SH-SY5Y (cell line): ENCODE measurements around the gene GDF15.

Source experiments
- GATA2 ChIP-seq: IDR thresholded peaks from 2 replicates; pipeline ENCODE4 v1.6.1; 2011; ENCODE audit warnings: mild to moderate bottlenecking, low read depth, low read length
- GATA3 ChIP-seq: IDR thresholded peaks from 2 replicates; pipeline ENCODE4 v1.6.1; 2011; ENCODE audit warnings: low read depth, mild to moderate bottlenecking, low read length, moderate library complexity

GDF15 gene

DNA sequence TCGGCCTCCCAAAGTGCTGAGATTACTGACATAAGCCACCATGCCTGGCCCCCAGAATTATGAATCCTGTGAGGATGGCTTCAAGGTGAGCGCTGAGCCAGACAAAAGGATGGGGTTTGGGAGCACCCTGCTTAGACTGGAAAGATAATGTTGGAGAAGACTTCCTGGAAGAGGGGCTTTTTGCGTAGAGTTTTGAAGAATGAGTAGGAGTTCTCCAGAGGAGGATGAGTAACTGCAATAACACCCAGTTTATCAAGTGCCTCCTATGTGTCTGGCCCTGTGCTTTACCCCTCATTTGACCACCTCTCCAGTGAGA is 641 bp upstream of the GDF15 start:
- TF ChIP-seq GATA2 (no peak), GATA3 (no peak)

DNA sequence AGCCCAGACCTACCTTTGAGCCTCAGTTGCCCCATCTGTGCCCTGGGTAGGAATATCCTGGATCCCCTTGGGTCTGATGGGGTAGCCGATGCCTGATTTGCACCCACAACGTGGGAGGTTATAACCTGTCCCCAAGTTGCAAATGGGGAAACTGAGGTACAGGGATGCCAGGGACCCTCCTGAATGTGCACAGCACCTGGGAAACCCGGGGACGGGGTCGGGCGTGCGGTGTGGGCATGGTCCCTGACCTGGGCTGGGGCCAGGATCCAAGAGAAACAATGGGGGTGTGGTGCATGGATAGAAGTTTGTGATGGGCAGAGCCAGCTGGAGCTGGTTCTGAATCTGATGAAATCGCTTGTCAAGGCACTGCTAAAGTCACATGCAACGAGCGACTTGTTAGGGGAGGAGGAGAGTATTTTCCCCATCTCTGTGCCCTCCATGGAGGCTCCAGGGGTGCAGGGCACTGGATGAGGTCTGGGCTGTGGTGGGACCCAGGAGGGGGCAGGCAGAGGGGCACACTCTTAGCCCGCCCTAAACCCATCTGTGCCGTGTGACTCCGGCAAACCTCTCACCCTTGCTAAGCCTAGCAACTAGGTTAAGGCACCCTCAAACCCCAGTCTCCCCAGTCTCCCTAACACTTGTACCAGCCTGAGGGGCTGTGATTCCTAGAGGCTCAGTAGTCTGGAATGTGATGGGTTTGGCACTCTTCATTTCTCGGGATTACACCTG is 749 bp downstream of the GDF15 start:
- TF ChIP-seq GATA3 (no peak), GATA2 (no peak)

DNA sequence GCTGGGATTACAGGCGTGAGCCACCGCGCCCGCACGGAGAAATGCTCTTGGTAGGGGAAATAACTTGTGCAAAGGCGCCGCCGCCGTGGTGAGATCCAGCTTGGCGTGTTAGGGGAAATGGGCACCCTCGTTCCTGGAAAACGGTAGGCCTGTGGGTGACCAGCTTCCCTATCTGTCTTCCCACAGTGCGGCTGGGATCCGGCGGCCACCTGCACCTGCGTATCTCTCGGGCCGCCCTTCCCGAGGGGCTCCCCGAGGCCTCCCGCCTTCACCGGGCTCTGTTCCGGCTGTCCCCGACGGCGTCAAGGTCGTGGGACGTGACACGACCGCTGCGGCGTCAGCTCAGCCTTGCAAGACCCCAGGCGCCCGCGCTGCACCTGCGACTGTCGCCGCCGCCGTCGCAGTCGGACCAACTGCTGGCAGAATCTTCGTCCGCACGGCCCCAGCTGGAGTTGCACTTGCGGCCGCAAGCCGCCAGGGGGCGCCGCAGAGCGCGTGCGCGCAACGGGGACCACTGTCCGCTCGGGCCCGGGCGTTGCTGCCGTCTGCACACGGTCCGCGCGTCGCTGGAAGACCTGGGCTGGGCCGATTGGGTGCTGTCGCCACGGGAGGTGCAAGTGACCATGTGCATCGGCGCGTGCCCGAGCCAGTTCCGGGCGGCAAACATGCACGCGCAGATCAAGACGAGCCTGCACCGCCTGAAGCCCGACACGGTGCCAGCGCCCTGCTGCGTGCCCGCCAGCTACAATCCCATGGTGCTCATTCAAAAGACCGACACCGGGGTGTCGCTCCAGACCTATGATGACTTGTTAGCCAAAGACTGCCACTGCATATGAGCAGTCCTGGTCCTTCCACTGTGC is 2.4 kb downstream of the GDF15 start:
- TF ChIP-seq GATA3 (no peak), GATA2 (no peak)

DNA sequence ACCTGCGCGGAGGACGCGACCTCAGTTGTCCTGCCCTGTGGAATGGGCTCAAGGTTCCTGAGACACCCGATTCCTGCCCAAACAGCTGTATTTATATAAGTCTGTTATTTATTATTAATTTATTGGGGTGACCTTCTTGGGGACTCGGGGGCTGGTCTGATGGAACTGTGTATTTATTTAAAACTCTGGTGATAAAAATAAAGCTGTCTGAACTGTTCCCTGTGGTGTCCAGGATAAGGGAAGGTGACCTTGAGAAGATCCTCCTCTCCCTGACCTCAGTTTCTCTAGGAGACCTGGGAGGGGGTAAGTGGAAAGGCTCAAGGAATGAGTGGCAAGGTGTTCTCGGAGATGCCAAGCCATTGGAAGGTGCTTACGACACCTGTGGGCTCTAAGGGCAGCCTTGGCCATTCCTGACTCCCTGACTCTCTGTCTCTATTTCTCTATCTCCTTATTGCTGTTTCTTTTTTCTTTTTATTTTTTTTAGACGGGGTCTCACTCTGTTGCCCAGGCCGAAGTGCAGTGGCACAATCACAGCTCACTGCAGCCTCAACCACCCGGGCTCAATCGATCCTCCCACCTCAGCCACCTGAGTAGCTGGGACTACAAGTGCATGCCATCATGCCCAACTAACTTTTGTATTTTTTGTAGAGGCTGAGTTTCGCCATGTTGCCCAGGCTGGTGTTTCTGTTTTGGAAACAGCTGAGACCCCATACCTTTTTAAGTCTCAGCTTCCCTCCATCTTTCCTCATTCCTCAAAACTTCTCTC is 3.2 kb downstream of the GDF15 start:
- TF ChIP-seq GATA2 (no peak), GATA3 (no peak)

DNA sequence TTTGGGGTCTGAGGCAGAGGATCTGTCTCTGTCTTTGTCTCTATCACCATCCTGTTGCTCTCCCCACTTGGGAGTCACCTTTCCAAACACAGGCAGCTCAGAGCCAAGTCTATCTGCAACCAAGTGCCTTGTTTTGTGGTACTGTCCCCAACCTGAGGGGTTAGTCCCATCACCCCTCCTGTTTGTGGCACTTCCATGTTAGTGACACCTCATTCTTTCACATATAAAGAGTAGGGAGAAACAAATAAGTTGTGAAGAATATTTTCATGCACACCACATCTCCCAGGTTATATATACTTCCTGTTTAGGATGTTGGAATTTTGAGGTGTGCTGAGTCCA is 3.7 kb downstream of the GDF15 start:
- no peak for TF ChIP-seq GATA3
- no peak for TF ChIP-seq GATA2

DNA sequence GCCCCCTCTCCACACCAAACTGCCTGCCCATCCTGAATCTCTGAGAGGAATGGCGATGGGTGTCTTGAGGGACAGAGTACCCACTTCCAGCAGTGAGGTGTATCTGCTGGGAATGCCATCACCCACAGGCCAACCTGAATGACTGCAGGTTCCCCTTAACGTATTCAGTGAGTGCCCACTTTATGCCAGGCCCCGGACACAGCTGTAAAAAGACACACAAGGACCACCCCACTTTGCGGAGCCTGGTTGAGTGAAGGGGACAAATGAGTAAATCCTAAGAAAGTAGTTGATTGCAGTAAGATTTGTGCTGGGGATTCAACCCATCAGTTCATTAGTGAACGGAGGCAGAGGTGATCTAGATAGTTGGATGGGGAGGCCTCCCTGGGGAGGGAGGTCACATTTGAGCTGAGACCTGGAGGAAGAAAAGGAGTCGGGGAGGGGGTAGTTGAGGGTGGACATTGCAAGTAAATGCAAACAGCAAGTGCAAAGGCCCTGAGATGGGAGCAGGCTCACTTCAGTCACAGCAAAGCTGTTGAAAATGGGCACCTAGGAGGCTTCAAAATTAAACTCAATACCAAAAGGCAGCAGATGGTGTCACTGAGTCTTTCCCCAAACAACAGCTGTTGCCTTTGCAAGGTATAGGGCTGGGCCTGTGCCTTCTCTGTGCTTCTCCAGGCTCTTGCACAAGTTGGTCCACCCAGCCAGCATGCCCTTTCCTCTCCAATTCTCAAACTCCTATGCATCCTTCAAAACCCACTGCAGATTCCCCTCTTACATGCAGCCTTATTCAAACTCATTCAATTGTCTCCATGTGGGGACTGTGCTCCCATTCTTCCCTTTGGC is 4.3 kb downstream of the GDF15 start:
- TF ChIP-seq GATA2 (no peak), GATA3 (no peak)

DNA sequence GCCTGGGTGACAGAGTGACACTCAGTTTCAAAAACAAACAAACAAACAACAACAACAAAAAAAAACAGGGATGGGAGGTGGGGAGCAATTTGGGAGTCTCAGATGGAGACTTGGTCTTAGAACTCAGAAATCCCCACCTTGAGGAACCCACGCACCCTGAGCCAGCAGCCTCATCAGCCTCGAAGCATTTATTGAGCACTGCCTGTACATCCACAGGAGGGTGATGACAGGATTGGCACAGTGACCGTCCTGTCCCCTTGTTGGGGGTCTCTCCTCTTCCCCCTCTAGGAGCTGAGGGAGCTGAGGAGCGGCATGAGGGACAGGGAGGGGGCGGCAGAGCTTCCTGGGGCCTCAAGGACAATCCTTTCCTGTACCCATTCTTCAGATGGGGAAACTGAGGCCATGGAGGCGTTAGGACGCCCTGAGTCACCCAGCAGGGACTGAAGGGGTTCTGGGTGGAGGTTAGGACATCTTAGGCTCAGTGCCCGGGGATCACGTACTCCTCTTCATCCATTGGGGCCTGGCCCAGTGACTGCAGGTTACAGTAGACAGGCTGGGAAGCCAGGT is 5.6 kb downstream of the GDF15 start:
- TF ChIP-seq GATA2, result no peak
- no peak for TF ChIP-seq GATA3

DNA sequence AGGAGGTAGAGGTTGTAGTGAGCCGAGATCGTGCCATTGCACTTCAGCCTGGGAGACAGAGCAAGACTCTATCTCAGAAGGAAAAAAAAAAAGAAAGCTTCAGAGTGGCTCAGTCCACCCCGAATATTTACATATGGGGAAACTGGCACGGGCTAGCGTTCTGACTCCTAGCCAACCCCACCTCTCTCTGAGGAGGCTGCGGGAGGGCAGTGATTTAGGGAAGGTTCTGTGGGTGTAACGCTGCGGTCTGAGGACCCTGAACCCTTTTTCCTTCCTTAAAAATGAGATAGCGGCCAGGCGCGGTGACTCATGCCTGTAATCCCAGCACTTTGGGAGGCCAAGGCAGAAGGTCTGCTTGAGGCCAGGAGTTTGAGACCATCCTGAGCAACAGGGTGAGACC is 6.5 kb downstream of the GDF15 start:
- TF ChIP-seq GATA3, result no peak
- no peak for TF ChIP-seq GATA2

DNA sequence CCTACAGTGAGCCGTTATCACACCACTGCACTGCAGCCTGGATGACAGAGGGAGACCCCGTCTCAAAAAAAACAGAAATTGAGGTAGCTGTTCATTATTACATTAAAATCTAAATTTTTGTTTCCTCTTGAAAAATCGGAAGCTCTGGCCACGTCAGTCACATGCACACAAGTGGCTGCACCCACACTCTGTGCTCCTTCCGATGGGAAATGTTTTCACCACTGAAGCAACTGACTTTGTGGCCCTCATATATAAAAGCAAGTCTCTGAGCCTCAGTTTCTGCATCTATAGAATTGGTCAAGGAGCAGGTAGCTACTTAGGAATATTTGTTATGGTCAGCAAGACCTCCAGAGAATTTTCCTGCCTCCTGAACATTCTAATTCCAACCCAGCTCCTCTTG is 7.0 kb downstream of the GDF15 start:
- TF ChIP-seq GATA2 (no peak), GATA3 (no peak)

DNA sequence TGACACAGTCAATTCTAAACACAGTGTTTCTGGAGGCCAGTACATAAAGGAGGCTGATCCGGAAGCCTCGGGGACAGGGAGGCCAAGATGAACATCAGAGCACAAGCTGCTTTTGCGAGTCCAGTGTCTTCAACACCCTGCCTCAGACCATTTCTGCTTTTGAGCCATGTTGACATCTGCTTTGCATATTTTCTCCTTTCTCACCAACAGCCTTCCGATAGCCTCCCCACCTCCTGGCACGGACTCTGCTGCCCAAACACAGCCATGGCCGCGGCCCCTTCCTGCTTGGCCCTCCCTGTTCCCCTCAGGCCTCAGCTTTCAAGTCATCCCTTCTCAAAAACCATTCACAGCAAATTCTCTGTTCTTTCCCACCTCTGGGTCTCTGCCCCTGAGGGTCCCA is 7.9 kb downstream of the GDF15 start:
- no peak for TF ChIP-seq GATA3
- TF ChIP-seq GATA2, result no peak

DNA sequence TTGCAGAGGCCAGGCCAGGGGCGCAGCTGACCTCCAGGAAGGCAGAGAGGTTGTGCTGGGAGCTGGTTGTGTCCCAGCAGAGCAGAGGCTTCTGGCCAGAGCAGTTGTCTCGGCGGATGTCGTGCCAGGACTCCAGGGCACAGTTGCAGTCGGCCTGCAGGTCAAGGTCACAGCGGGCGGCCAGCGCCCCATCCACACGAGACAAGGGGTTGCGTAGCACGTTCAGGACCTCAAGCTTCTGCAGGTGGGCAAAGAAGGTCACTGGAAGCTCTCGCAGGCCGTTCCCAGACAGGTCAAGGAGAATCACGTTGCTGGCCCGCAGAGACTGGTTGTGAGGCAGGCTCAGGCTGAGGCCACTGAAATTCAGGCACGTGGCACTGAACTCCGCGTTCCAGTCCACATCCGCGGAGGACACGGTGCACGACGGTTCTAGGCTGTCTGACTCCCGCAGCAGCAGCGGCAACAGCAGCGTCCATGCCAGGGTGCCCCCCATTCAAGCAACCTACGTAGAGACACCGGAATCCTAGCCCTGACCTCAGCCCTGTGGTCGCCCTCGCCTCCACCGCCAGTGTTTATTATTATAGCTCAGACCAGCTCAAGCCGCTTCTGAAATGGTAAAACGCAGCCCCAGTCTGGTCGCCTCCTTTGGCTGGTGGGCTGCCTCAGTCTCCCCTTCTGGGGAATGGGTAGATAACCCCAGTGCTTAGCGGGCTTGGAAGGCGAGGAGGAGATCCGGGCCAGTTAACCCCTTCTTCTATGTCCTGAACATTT is 10.7 kb downstream of the GDF15 start:
- TF ChIP-seq GATA2 (no peak), GATA3 (no peak)

DNA sequence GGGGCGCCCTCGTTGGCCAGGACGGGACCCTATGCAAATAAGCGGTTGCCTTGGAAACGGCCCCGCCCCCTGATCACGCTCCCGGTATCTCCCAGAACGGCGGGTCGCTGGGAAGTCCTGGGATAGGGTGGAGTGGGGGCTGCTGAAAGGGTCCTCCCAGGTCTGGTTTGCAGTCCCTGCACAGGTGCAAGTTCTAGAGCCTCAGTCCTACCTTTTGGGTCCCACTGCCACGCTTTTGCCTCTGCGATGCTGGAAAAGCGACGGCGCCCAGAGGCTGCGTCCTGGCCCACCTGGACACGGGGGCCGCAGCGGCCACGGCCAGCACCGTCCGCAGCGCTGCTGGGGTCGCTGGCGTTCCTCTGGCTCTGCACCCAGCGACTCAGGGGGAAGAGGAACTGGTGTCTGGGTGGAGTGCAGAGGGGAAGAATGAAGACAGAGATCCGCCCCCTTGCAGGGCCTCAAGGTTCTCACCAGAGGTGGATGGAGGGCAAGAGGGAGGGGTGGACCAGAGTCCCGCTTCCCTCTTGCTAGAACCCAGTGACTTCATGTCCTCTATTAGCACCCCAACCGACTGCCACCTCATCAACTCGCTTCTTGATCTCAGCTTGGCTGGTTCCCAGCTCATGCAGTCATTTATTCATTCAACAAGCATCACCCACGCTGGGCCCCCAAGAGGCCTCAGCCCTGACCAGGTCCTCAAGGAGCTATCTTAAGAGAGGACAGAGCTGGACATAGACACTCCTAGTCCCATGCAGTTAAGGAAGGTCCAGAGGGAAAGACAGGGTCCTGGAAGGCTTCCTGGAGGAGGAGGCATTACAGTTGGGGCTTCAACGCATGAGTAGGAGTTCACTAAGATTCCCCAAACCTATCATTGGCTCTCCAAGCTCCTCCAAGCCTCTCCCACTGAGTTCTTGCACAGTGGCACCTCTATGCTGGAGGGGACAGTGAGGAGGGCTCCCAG is 11.6 kb downstream of the GDF15 start, which contains the start of gene LRRC25:
Gene LRRC25 (minus strand): TSS at position 381 of the 961 bp plus-strand sequence. CDS start 659 bp downstream, outside the sequence.
- TF ChIP-seq GATA2 (no peak), GATA3 (no peak)

DNA sequence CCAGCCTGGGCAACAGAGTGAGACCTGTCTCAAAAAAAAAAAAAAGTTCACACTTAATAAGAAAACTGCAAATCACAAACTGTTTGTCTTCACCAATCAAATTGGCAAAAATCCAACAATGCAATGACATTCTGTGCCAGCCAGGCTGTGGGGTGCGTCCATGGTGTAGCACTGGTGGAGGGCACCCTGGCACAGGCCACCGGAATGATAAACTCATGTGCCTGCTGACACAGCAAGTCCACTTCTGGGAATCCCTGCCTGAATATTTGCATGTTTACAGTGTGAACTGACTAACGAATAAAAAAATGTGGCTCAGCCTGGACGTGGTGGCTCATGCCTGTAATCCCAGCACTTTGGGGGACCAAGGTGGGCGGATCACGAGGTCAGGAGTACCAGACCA is 13.1 kb downstream of the GDF15 start:
- no peak for TF ChIP-seq GATA2
- TF ChIP-seq GATA3, result no peak
